Duodenal mucosa (tissue), 2 donors: ENCODE data around the gene HDAC8.

Experiments used
- H3K27ac ChIP-seq: one replicate; pipeline ENCODE4 v1.7.0; 2013; ENCODE audit warnings: low read depth, low read length
- H3K27me3 ChIP-seq, 2 donors: one replicate each; pipeline ENCODE4 v1.7.0; 2013; ENCODE audit warnings: low read length in 2 of 2, control low read depth in 1 of 2; ENCODE audit not compliant: insufficient read depth in 2 of 2, control insufficient read depth in 1 of 2
- H3K36me3 ChIP-seq, 2 donors: one replicate each; pipeline ENCODE4 v1.7.0; 2013; ENCODE audit warnings: low read length in 2 of 2, control low read depth in 1 of 2; ENCODE audit not compliant: insufficient read depth in 2 of 2, control insufficient read depth in 1 of 2
- H3K4me1 ChIP-seq, 2 donors: one replicate each; pipeline ENCODE4 v1.7.0; 2013; ENCODE audit warnings: low read length in 2 of 2, control low read depth in 1 of 2; ENCODE audit not compliant: insufficient read depth in 2 of 2, control insufficient read depth in 1 of 2
- H3K4me3 ChIP-seq, 2 donors: one replicate each; pipeline ENCODE4 v1.7.0; 2013; ENCODE audit warnings: low read length in 2 of 2, low read depth in 1 of 2
- H3K9ac ChIP-seq, 2 donors: one replicate each; pipeline ENCODE4 v1.7.0; 2013; ENCODE audit warnings: low read length in 2 of 2, low read depth in 1 of 2
- H3K9me3 ChIP-seq, 2 donors: one replicate each; pipeline ENCODE4 v1.7.0; 2013; ENCODE audit warnings: low read length in 2 of 2, control low read depth in 1 of 2; ENCODE audit not compliant: control insufficient read depth in 1 of 2

The HDAC8 gene

GRCh38 chrX:72312311-72312940, 260.2 kb downstream of the HDAC8 start:
- Histone ChIP-seq H3K27ac (no peak overlapping the region), H3K36me3 (no peaks in the 10 kb centered on the region), H3K4me3 (no peak overlapping the region), H3K4me1 (peaks cover 20 to 24% of the 10 kb centered on the region in 2 donors), H3K9me3 (no peaks in the 10 kb centered on the region), H3K27me3 (peaks cover 4 to 10% of the 10 kb centered on the region in 2 donors), H3K9ac (no peak overlapping the region)

GRCh38 chrX:72309297-72310071, 263.2 kb downstream of the HDAC8 start:
- peak overlapping the region; percentile 65 to 66 for H3K4me3 ChIP-seq
- no peaks in the 10 kb centered on the region for H3K36me3 ChIP-seq
- peaks cover 9 to 24% of the 10 kb centered on the region in 2 donors for H3K27me3 ChIP-seq
- no peak overlapping the region for H3K9ac ChIP-seq
- no peak overlapping the region for H3K27ac ChIP-seq
- H3K9me3 ChIP-seq = no peaks in the 10 kb centered on the region
- peaks cover 13 to 25% of the 10 kb centered on the region in 2 donors for H3K4me1 ChIP-seq

GRCh38 chrX:72308566-72309296, 263.9 kb downstream of the HDAC8 start:
- Histone ChIP-seq H3K27ac (no peak overlapping the region), H3K36me3 (no peaks in the 10 kb centered on the region), H3K27me3 (peaks cover 10 to 24% of the 10 kb centered on the region in 2 donors), H3K4me3 (peak overlapping the region; percentile 65 to 66), H3K9ac (no peak overlapping the region), H3K4me1 (peaks cover 13 to 25% of the 10 kb centered on the region in 2 donors), H3K9me3 (no peaks in the 10 kb centered on the region)

GRCh38 chrX:72308209-72308565, 264.5 kb downstream of the HDAC8 start:
- peak overlapping the region; percentile 26 to 65 for H3K4me3 ChIP-seq
- H3K36me3 ChIP-seq = no peaks in the 10 kb centered on the region
- no peak overlapping the region for H3K9ac ChIP-seq
- peaks cover 13 to 25% of the 10 kb centered on the region in 2 donors for H3K4me1 ChIP-seq
- H3K27me3 ChIP-seq = peaks cover 14 to 27% of the 10 kb centered on the region in 2 donors
- no peaks in the 10 kb centered on the region for H3K9me3 ChIP-seq
- H3K27ac ChIP-seq = no peak overlapping the region

- peaks cover 17 to 32% of the 10 kb centered on the region in 2 donors for H3K27me3 ChIP-seq
- no peaks in the 10 kb centered on the region for H3K36me3 ChIP-seq
- H3K9ac ChIP-seq = no peak overlapping the region
- peaks cover 13 to 25% of the 10 kb centered on the region in 2 donors for H3K4me1 ChIP-seq
- no peaks in the 10 kb centered on the region for H3K9me3 ChIP-seq
- H3K4me3 ChIP-seq = peak overlapping the region; percentile 50 to 66
- H3K27ac ChIP-seq = no peak overlapping the region
Observed at GRCh38 chrX:72307646-72308051, 265.0 kb downstream of the HDAC8 start.

GRCh38 chrX:72306851-72307645, 265.6 kb downstream of the HDAC8 start:
- peaks cover 13 to 25% of the 10 kb centered on the region in 2 donors for H3K4me1 ChIP-seq
- H3K9ac ChIP-seq = no peak overlapping the region
- H3K4me3 ChIP-seq = peak overlapping the region; percentile 50 to 66
- peaks cover 17 to 36% of the 10 kb centered on the region in 2 donors for H3K27me3 ChIP-seq
- H3K27ac ChIP-seq = no peak overlapping the region
- H3K9me3 ChIP-seq = no peaks in the 10 kb centered on the region
- H3K36me3 ChIP-seq = no peaks in the 10 kb centered on the region

- Histone ChIP-seq H3K4me1 (peaks cover 13 to 25% of the 10 kb centered on the region in 2 donors), H3K9ac (no peak overlapping the region), H3K27ac (no peak overlapping the region), H3K9me3 (no peaks in the 10 kb centered on the region), H3K36me3 (no peaks in the 10 kb centered on the region), H3K4me3 (peak overlapping the region; percentile 50 to 66), H3K27me3 (peaks cover 17 to 36% of the 10 kb centered on the region in 2 donors)
Observed at GRCh38 chrX:72306085-72306801, 266.4 kb downstream of the HDAC8 start.

GRCh38 chrX:72305286-72306084, 267.2 kb downstream of the HDAC8 start, which contains the start of gene CITED1:
TSS of gene CITED1 (minus strand) at chrX:72305914. CDS start at chrX:72302869, 3,045 bp downstream.
- Histone ChIP-seq H3K27ac (no peak within 1 kb of the TSS), H3K27me3 (peaks cover 17 to 36% of the 10 kb centered on the region in 2 donors), H3K9me3 (no peaks in the 10 kb centered on the region), H3K9ac (no peak within 1 kb of the TSS), H3K4me3 (peak within 1 kb of the TSS; percentile 50 to 66), H3K4me1 (peaks cover 13 to 25% of the 10 kb centered on the region in 2 donors), H3K36me3 (no peaks in the 10 kb centered on the region)
